ENCODE results near the gene CNNM2. TPM values are rescaled to one million over a fixed set of nuclear protein-coding genes. Genes with fewer than 3 reads are reported as not detected.
"Not testable (repeated sequence)": the region's sequence is repeated elsewhere in the genome, so short reads cannot be mapped to it uniquely, and the experiment has no call there.

CNNM2 gene
- total RNA-seq, 1 experiment from 2014 or later = 7.2 TPM

DNA sequence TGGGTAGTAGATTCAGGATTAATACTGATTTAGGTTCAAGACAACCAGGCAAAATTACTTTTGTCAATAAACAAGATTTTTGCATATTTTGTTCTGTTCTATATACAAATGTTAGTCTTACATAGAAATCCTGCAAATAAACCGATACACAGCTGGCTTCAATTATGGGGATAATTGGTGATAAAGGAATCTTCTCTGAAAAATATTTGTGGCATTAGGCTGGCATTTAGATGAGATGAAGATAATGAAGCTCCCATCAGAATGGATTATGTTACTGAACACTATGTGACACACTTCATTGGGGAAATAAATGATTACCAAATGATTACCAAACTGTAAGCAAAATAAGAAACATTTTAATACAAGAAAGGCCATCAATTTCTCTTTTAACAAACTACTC, 209.1 kb downstream of the CNNM2 start:
- no peaks in the 10 kb centered on the region for H3K27me3 ChIP-seq (ENCODE audit: low read length)
- no peaks in the 10 kb centered on the region for H3F3A ChIP-seq (ENCODE audit: low read length, unreplicated experiment)
- no peak overlapping the region for H3K4me3 ChIP-seq (ENCODE audit: low read length)
- no peak overlapping the region for H3K27ac ChIP-seq (ENCODE audit: low read length)
- intact Hi-C loops (cut with micrococcal nuclease) = no loop called here
- H3K36me3 ChIP-seq (ENCODE audit: low read depth, low read length) = peaks cover 11% of the 10 kb centered on the region; the same call in 1 of the 2 replicates
- ATAC-seq (no peak), DNase-seq (no peak)
- TF ChIP-seq EZH2 (IDR thresholded peaks at IDR 0.05; ENCODE audit: low read length, unreplicated experiment) = no peak
- H3K9me2 ChIP-seq (replicated peaks; ENCODE audit: low read length) = no peaks in the 10 kb centered on the region
- H4K20me1 ChIP-seq (ENCODE audit: low read length) = no peaks in the 10 kb centered on the region
- H2AFZ ChIP-seq (ENCODE audit: low read length) = no peak overlapping the region
- BruUV-seq (replicated peaks) = no TSS peak
- no peaks in the 10 kb centered on the region for H3K9me3 ChIP-seq (ENCODE audit: low read length)
- CTCF ChIA-PET = no interaction called here
- H3K9ac ChIP-seq (ENCODE audit: low read length) = no peak overlapping the region
- H3K79me2 ChIP-seq (ENCODE audit: low read length) = no peaks in the 10 kb centered on the region
- H3K4me2 ChIP-seq (ENCODE audit: low read length) = no peak overlapping the region
- no peaks in the 10 kb centered on the region for H3K4me1 ChIP-seq (ENCODE audit: insufficient read depth, low read length)
- POLR2A ChIA-PET (ENCODE audit: unreplicated experiment) = no interaction called here

DNA sequence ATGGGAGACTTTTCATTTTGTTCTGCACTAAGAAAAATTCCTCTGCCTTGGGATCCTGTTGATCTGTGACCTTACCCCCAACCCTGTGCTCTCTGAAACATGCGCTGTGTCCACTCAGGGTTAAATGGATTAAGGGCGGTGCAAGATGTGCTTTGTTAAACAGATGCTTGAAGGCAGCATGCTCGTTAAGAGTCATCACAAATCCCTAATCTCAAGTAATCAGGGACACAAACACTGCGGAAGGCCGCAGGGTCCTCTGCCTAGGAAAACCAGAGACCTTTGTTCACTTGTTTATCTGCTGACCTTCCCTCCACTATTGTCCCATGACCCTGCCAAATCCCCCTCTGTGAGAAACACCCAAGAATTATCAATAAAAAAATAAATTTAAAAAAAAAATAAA, 212.1 kb downstream of the CNNM2 start:
- not testable (repeated sequence) for H3K4me2 ChIP-seq (ENCODE audit: low read length); H3K79me2 ChIP-seq (ENCODE audit: low read length)

DNA sequence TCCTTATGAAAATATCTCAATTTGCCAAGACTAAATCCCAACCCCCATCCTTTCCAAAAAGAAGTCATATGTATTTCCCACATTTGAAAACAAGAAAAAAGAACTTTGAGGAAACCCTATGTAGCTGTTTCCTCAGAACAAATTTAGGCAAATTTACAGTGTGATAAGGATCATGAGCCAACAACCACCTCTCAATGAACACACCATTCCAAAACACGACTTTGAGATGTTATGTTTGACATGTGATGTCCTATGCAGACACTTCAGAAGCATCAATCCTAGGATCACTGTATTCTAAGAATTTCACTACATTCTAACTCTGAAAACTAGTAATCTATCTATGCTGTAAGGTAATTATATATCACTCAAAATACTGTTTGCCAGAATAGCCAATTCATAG, 212.8 kb downstream of the CNNM2 start:
- no peaks in the 10 kb centered on the region for H3K9me3 ChIP-seq (ENCODE audit: low read length)
- H3K27me3 ChIP-seq (ENCODE audit: low read length) = no peaks in the 10 kb centered on the region
- no peaks in the 10 kb centered on the region for H3F3A ChIP-seq (ENCODE audit: low read length, unreplicated experiment)
- no peaks in the 10 kb centered on the region for H4K20me1 ChIP-seq (ENCODE audit: low read length)
- H3K4me2 ChIP-seq (ENCODE audit: low read length) = no peak overlapping the region
- no peaks in the 10 kb centered on the region for H3K4me1 ChIP-seq (ENCODE audit: insufficient read depth, low read length)
- no peaks in the 10 kb centered on the region for H3K9me2 ChIP-seq (replicated peaks; ENCODE audit: low read length)
- intact Hi-C loops (cut with micrococcal nuclease) = no loop called here
- POLR2A ChIA-PET (ENCODE audit: unreplicated experiment) = no interaction called here
- no peaks in the 10 kb centered on the region for H3K79me2 ChIP-seq (ENCODE audit: low read length)
- H3K36me3 ChIP-seq (ENCODE audit: low read depth, low read length) = peaks cover 4% of the 10 kb centered on the region; the same call in 1 of the 2 replicates
- CTCF ChIA-PET = no interaction called here
- no peak for TF ChIP-seq EZH2 (IDR thresholded peaks at IDR 0.05; ENCODE audit: low read length, unreplicated experiment)
- TF ChIP-seq EZH2phosphoT487 (IDR thresholded peaks at IDR 0.05; ENCODE audit: borderline replicate concordance, low read length) = no peak
- TF ChIP-seq, protein P1, sequence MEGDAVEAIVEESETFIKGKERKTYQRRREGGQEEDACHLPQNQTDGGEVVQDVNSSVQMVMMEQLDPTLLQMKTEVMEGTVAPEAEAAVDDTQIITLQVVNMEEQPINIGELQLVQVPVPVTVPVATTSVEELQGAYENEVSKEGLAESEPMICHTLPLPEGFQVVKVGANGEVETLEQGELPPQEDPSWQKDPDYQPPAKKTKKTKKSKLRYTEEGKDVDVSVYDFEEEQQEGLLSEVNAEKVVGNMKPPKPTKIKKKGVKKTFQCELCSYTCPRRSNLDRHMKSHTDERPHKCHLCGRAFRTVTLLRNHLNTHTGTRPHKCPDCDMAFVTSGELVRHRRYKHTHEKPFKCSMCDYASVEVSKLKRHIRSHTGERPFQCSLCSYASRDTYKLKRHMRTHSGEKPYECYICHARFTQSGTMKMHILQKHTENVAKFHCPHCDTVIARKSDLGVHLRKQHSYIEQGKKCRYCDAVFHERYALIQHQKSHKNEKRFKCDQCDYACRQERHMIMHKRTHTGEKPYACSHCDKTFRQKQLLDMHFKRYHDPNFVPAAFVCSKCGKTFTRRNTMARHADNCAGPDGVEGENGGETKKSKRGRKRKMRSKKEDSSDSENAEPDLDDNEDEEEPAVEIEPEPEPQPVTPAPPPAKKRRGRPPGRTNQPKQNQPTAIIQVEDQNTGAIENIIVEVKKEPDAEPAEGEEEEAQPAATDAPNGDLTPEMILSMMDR (conservative IDR thresholded peaks at IDR 0.05; ENCODE audit: low read depth, low read length) = no peak
- no peak overlapping the region for H3K27ac ChIP-seq (ENCODE audit: low read length)
- H3K9ac ChIP-seq (ENCODE audit: low read length) = no peak overlapping the region
- no TSS peak for BruUV-seq (replicated peaks)
- H3K4me3 ChIP-seq (ENCODE audit: low read length) = no peak overlapping the region
- H2AFZ ChIP-seq (ENCODE audit: low read length) = no peak overlapping the region
- ATAC-seq (no peak), DNase-seq (no peak)

More for the DNA sequence above, 212.1 kb downstream of the CNNM2 start:
- POLR2A ChIA-PET (ENCODE audit: unreplicated experiment); H2AFZ ChIP-seq (ENCODE audit: low read length); H3K4me3 ChIP-seq (ENCODE audit: low read length); H3K9me2 ChIP-seq (replicated peaks; ENCODE audit: low read length); H3K9ac ChIP-seq (ENCODE audit: low read length); H4K20me1 ChIP-seq (ENCODE audit: low read length); H3F3A ChIP-seq (ENCODE audit: low read length, unreplicated experiment); intact Hi-C loops (cut with micrococcal nuclease); ATAC-seq; H3K27ac ChIP-seq (ENCODE audit: low read length); H3K9me3 ChIP-seq (ENCODE audit: low read length); BruUV-seq (replicated peaks); CTCF ChIA-PET; DNase-seq; H3K4me1 ChIP-seq (ENCODE audit: insufficient read depth, low read length); H3K27me3 ChIP-seq (ENCODE audit: low read length); H3K36me3 ChIP-seq (ENCODE audit: low read depth, low read length): not testable (repeated sequence)

DNA sequence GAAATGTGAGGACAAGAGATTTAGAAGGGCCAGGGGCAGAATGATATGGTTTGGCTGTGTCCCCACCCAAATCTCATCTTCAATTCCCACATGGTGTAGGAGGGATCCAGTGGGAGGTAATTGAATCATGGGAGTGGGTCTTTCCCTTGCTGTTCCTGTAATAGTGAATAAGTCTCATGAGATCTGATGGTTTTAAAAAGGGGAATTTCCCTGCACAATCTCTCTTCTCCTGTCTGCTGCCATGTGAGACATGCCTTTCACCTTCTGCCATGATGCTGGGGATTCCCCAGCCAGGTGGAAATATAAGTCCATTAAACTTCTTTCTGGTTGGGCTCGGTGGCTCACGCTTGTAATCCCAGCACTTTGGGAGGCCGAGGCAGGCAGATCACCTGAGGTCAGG, 217.1 kb downstream of the CNNM2 start:
- POLR2A ChIA-PET (ENCODE audit: unreplicated experiment); CTCF ChIA-PET; DNase-seq; H3K4me3 ChIP-seq (ENCODE audit: low read length); H3K79me2 ChIP-seq (ENCODE audit: low read length); H3K4me1 ChIP-seq (ENCODE audit: insufficient read depth, low read length); H3F3A ChIP-seq (ENCODE audit: low read length, unreplicated experiment); H3K27ac ChIP-seq (ENCODE audit: low read length); BruUV-seq (replicated peaks); H2AFZ ChIP-seq (ENCODE audit: low read length); H3K4me2 ChIP-seq (ENCODE audit: low read length); ATAC-seq; intact Hi-C loops (cut with micrococcal nuclease); H3K27me3 ChIP-seq (ENCODE audit: low read length); H3K9me3 ChIP-seq (ENCODE audit: low read length); H3K9me2 ChIP-seq (replicated peaks; ENCODE audit: low read length); H4K20me1 ChIP-seq (ENCODE audit: low read length); H3K9ac ChIP-seq (ENCODE audit: low read length): not testable (repeated sequence)
- peaks cover 15% of the 10 kb centered on the region for H3K36me3 ChIP-seq (ENCODE audit: low read depth, low read length)
